MCF 10A (cell line): Measurements from ENCODE around the gene GPR107. TPM values are rescaled to one million over a fixed set of nuclear protein-coding genes. Genes with fewer than 3 reads are reported as not detected.

Experiments
- BruUV-seq: library from RNA; stranded (reverse); fragments of 400-500 nt; replicated peaks from 2 replicates; lab custom pipeline; 2021; lab: Mats Ljungman, UMichigan
- CTCF ChIA-PET: fragments of 300-600 bp; sonication (Branson Sonifier 250); formaldehyde crosslinking; extraction: SDS; loops from one replicate; lab custom pipeline; 2021; ENCODE audit warnings: antibody characterized with exemption, inconsistent platforms; lab: Yijun Ruan, JAX
- POLR2A ChIA-PET: fragments of 300-600, 350-650 bp; sonication (Branson Sonifier 250); formaldehyde crosslinking; extraction: SDS; loops from one replicate; lab custom pipeline; 2020; ENCODE audit warnings: antibody characterized with exemption, inconsistent platforms; lab: Yijun Ruan, JAX
- DNase-seq: peaks from one replicate; pipeline ENCODE4 v3.0.0-alpha.2; 2018; ENCODE audit not compliant: unreplicated experiment
- H3K27ac Mint-ChIP-seq: one replicate; pipeline ENCODE4 v1.8.0; 2022; ENCODE audit warnings: mild to moderate bottlenecking, low read depth, mixed read lengths; ENCODE audit not compliant: unreplicated experiment
- H3K27me3 Mint-ChIP-seq: one replicate; pipeline ENCODE4 v1.8.0; 2022; ENCODE audit warnings: mixed read lengths; ENCODE audit not compliant: insufficient read depth, unreplicated experiment
- H3K36me3 Mint-ChIP-seq: one replicate; pipeline ENCODE4 v1.8.0; 2022; ENCODE audit warnings: mild to moderate bottlenecking, moderate library complexity, mixed read lengths; ENCODE audit not compliant: insufficient read depth, unreplicated experiment
- H3K4me1 Mint-ChIP-seq: one replicate; pipeline ENCODE4 v1.8.0; 2022; ENCODE audit warnings: mixed read lengths; ENCODE audit not compliant: insufficient read depth, unreplicated experiment
- H3K4me3 Mint-ChIP-seq: one replicate; pipeline ENCODE4 v1.8.0; 2022; ENCODE audit warnings: mild to moderate bottlenecking, moderate library complexity, mixed read lengths; ENCODE audit not compliant: unreplicated experiment
- H3K9me3 Mint-ChIP-seq: one replicate; pipeline ENCODE4 v1.8.0; 2022; ENCODE audit warnings: mixed read lengths; ENCODE audit not compliant: unreplicated experiment
- intact Hi-C: fragments of 100-400 bp; cut with micrococcal nuclease; formaldehyde crosslinking; loops from 2 replicates; pipeline ENCODE4 v1.14.1; 2022
- total RNA-seq: library from RNA; stranded (reverse); gene quantifications from 2 replicates; pipeline ENCODE4 v1.2.3, GENCODE V29; 2022
- TF ChIP-seq, protein P1 (sequence below): fragments of 200-600 bp; IDR thresholded peaks from one replicate; pipeline ENCODE4 v1.8.0; 2022; ENCODE audit warnings: antibody characterized with exemption, mild to moderate bottlenecking; ENCODE audit not compliant: unreplicated experiment

The GPR107 gene
- total RNA-seq, 1 experiment from 2014 or later: 32.9 TPM

DNA sequence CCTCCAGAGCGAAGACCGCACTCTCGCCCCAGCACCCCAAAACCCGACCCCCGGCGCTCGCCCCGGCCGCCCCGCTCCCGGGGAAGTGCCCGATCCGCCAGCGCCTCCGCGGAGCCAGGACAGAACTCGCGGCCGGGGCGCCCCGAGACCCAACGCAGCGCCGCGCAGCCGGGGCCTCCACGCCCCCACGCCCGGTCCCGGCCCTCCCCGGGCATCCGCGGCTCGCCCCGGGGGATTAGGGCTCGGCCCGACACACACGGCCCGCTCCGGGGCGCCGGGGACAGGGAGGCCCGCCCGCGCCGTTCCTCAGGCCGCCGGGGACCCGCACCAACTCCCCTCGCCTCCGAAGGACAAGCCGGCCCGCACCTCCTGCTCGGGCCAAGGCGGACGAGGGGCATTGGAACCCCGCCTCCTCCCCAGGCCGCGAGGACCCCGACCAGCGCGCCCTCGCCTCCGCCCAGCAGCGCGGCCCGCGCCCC lies 11.3 kb upstream of the GPR107 start:
- H3K27ac Mint-ChIP-seq: peak overlapping the region; percentile 93
- ChIA-PET POLR2A (interaction anchor here (0.5 to 4.8 kb wide), 12 partner anchors 9 to 546 kb away, joined by 3 to 53 read pairs (median 4); partner anchors contain the start of genes C9orf78, GPR107 and USP20), CTCF (interaction anchor here (0.6 kb wide), 2 partner anchors 149 to 153 kb away, joined by 3 read pairs; no protein-coding TSS in a partner anchor)
- H3K27me3 Mint-ChIP-seq: no peaks in the 10 kb centered on the region
- TF ChIP-seq, protein P1, sequence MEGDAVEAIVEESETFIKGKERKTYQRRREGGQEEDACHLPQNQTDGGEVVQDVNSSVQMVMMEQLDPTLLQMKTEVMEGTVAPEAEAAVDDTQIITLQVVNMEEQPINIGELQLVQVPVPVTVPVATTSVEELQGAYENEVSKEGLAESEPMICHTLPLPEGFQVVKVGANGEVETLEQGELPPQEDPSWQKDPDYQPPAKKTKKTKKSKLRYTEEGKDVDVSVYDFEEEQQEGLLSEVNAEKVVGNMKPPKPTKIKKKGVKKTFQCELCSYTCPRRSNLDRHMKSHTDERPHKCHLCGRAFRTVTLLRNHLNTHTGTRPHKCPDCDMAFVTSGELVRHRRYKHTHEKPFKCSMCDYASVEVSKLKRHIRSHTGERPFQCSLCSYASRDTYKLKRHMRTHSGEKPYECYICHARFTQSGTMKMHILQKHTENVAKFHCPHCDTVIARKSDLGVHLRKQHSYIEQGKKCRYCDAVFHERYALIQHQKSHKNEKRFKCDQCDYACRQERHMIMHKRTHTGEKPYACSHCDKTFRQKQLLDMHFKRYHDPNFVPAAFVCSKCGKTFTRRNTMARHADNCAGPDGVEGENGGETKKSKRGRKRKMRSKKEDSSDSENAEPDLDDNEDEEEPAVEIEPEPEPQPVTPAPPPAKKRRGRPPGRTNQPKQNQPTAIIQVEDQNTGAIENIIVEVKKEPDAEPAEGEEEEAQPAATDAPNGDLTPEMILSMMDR: no peak
- peak overlapping the region; percentile 99 for H3K4me3 Mint-ChIP-seq
- intact Hi-C loops: loop anchor here (1.0 to 5.0 kb wide), 3 partner anchors 75 to 157 kb away; no protein-coding TSS in a partner anchor
- BruUV-seq: no TSS peak
- no peak for DNase-seq
- H3K4me1 Mint-ChIP-seq: peaks cover 8% of the 10 kb centered on the region
- H3K9me3 Mint-ChIP-seq: no peaks in the 10 kb centered on the region
- no peaks in the 10 kb centered on the region for H3K36me3 Mint-ChIP-seq

DNA sequence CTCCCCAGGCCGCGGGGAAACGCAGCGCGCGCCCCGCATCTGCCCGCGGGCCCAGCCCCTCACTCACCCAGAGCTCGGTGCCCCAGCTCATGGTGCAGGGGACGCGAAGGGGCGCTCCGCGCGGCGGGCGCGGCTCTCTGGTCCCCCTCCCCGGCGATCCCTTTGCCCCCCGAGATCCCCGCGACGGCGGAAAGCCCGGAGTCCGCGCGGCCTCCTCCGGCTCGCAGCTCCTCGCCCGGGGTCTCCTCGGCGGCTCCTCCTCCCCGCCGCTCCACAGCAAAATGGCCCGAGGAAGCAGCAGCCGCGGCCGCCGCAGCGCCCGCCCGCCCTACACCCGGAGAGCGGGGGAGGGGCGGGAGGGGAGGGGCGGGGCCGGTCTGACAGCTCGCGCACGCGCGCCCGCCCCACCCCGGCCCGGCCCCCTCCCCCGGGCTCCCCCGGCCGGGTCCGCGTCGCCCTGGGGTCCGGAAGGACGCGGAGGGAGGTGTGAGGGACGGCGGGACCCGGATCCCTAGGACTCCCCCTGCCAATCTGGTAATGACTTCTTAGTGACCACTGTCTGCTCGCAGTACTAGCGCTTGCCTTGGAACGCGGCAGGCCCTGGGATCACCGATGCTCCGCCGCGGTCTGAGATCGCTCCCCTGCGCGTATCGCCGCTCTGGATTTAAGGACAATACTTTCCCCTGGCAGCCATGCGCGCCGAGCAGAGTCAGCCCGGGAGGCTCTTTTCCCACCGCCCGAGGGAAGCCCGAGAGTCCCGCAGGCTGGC lies 10.6 kb upstream of the GPR107 start, which contains the start of gene FNBP1:
Gene FNBP1 (minus strand): TSS at position 305 of the 769 bp plus-strand sequence. CDS start 214 bp downstream, at position 91.
- peak within 1 kb of the TSS; percentile 93 for H3K27ac Mint-ChIP-seq
- no TSS peak for BruUV-seq
- intact Hi-C loops: loop anchor here (1.0 to 5.0 kb wide), 3 partner anchors 76 to 158 kb away; no protein-coding TSS in a partner anchor
- POLR2A ChIA-PET: interaction anchor here (0.5 to 4.8 kb wide), 12 partner anchors 9 to 547 kb away, joined by 3 to 53 read pairs (median 4); partner anchors contain the start of genes C9orf78, GPR107 and USP20
- H3K9me3 Mint-ChIP-seq: no peaks in the 10 kb centered on the region
- TF ChIP-seq, protein P1: no peak
- H3K36me3 Mint-ChIP-seq: no peaks in the 10 kb centered on the region
- DNase-seq: peak; percentile 63
- peaks cover 8% of the 10 kb centered on the region for H3K4me1 Mint-ChIP-seq
- peak within 1 kb of the TSS; percentile 99 for H3K4me3 Mint-ChIP-seq
- no peaks in the 10 kb centered on the region for H3K27me3 Mint-ChIP-seq
- CTCF ChIA-PET: interaction anchor here (0.6 kb wide), 1 partner anchor 153 kb away, joined by 3 read pairs; no protein-coding TSS in a partner anchor

DNA sequence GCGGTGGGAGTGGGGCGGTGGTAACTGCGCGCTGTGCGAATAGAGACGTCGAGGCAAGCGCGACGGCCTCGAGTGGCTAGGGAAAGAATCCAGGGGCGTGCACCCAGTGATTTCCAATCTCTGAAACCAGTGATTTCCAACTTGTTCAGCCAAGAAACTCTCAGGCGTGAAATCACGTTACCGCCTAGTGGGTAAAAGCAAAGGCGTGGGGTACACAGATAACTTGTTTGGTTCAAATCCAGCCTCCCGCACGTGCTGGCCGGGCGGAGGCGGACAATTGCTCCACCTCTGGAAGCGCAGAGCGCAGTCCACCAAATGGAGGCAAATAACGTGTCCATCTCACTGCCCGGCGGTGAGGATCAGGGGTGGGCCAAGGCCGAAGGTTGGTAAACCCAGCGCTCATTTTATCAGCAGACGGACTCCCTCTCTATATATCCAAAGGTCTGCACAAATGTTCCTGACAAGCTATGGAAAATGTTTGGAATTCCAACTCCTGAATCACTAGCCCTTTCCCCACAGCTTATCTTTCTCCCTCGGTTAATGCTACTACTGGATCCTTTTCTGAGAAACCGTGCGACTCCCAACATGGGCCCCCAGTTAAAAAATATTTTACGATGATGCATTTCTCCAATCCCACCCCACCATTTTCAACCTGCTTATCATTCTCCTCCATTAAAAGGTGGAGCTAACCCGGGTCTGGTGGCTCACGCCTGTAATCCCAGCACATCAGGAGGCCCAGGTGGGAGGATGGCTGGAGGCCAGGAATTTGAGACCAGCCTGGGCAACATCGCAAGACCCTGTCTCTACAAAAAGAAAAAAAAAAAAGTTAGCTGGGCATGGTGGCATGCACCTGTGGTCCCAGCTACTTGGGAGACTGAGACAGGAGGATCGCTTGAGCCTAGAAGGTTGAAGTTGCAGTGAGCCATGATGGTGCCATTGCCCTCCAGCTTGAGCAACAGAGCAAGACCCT lies 9.8 kb upstream of the GPR107 start:
- TF ChIP-seq, protein P1: no peak
- Mint-ChIP-seq H3K4me1 (peaks cover 8% of the 10 kb centered on the region), H3K9me3 (no peaks in the 10 kb centered on the region), H3K36me3 (no peaks in the 10 kb centered on the region), H3K27me3 (no peaks in the 10 kb centered on the region), H3K27ac (peak overlapping the region; percentile 43), H3K4me3 (peak overlapping the region; percentile 99)
- intact Hi-C loops: loop anchor here (2.0 to 5.0 kb wide), 2 partner anchors 77 to 115 kb away; no protein-coding TSS in a partner anchor
- DNase-seq: no peak
- POLR2A ChIA-PET: interaction anchor here (0.6 to 2.5 kb wide), 8 partner anchors 8 to 1604 kb away, joined by 3 to 22 read pairs (median 4); partner anchors contain the start of gene GPR107
- BruUV-seq: no TSS peak
- CTCF ChIA-PET: interaction anchor here (0.5 to 0.9 kb wide), 2 partner anchors 15 to 159 kb away, joined by 3 to 4 read pairs; no protein-coding TSS in a partner anchor
